A549 (cell line): Measurements from ENCODE around the gene AMY1A.
"Not testable (repeated sequence)": the region's sequence is repeated elsewhere in the genome, so short reads cannot be mapped to it uniquely, and the experiment has no call there.

Source experiments
- CTCF ChIP-seq: fragments of >200 bp; sonication (Bioruptor Twin); formaldehyde crosslinking; IDR thresholded peaks from 3 replicates; pipeline ENCODE4 v1.5.1; 2016
- POLR2A ChIP-seq: IDR thresholded peaks from 2 replicates; pipeline ENCODE4 v1.6.1; 2012; ENCODE audit warnings: mild to moderate bottlenecking, low read length
- REST ChIP-seq: fragments of 200-600 bp; sonication (generic); IDR thresholded peaks from 2 replicates; pipeline ENCODE4 v1.6.1; 2016; ENCODE audit warnings: antibody characterized with exemption, mild to moderate bottlenecking, moderate library complexity

- TF ChIP-seq CTCF, POLR2A, REST: not testable (repeated sequence)
Measured at GRCh38 chr1:103655460-103655859, at the start of gene AMY1A.
